Measurements from ENCODE around the gene ERAP2.

GRCh38 chr5:96844481-96844990 lies 31.8 kb upstream of the ERAP2 start:
- no peak for TF ChIP-seq YY1 (IDR thresholded peaks at IDR 0.05; ENCODE audit: insufficient read depth, insufficient read length)
- TF ChIP-seq SUZ12 (IDR thresholded peaks at IDR 0.05; ENCODE audit: extremely low read depth, insufficient read depth, insufficient read length) = no peak
